UCSD-AML1 (cell line): ENCODE results near the gene DCD.
"Not testable (repeated sequence)": the region's sequence is repeated elsewhere in the genome, so short reads cannot be mapped to it uniquely, and the experiment has no call there.

Experiments used
- DNase-seq: peaks from one replicate; lab custom pipeline; 2025; ENCODE audit not compliant: unreplicated experiment; lab: John Stamatoyannopoulos, UW

Gene DCD

DNA sequence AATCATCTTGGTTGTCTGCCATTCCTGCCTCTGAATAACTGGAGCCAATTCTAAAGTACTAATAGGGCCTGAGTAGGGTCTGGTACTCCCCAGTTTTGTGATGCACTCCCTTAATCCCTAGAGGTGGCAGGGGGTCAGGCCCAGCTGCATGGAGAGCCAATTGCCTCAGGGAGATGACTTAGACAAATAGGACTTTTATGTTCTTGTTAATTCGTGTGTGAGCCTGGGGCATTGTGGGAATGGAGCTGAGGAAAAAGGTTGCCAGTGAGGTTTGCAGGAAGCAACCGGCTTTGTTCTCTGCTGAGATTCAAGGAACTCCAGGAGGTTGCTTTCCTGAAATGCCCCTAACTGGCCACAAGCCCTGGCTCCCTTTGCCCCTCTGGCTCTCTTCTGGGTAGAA is 6.8 kb upstream of the DCD start:
- no peak for DNase-seq

DNA sequence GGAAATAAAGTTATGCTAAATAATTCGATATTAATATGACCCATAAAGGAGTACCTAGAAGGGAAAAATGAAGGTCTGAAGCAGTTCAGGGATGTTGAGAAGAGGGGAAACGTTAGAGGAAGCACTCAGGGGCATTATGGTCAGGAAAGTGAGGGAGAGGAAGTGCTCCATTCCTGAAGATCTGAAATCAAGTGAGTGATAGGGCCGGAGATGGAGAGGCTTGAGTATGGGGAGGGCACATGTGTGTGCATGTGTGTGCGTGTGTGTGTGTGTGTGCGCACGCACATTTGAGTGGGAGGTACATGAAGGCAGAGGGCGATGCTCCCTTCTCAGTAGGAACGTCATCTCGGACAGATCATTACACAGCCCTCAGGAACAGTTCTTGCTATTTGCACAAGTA is 4.9 kb upstream of the DCD start:
- DNase-seq: no peak

DNA sequence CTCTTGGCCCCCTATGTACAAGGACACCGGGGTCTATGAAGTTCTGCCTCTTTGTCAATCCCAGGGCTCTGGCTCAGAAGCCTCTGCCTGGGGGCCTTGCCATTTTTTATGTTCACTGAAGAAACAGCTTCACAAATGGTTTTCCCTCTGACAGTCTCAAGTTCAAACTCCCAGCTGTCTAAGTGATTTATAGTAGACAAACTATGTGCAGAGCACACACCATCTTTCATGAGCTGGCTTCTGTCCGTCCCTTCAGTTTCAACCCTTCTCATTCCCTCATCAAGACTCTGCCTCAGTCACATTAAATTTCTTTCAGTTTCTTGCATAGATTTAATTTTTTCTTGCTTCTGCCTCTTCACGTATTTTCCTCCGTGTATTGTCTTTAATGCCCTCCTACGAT is 2.7 kb upstream of the DCD start:
- DNase-seq: no peak

DNA sequence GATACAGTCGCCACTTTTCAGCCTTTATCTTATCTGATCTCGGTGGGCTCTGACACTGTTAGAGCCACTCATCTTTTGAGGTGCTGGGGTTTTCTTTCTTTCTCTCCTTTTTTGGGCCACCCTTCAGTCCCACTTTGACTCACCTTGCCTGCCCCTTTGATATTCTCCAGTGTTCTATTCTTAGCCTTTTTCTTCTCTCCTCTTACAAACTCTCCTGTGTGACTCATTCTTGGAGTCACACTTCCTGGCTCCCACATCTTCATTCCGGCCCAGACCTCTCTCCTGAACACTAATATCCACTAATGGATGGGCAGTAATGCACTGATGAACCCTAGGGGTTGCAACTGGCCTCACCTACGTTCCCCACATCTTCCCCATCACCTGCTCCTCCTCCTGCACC is 2.2 kb upstream of the DCD start:
- no peak for DNase-seq

DNA sequence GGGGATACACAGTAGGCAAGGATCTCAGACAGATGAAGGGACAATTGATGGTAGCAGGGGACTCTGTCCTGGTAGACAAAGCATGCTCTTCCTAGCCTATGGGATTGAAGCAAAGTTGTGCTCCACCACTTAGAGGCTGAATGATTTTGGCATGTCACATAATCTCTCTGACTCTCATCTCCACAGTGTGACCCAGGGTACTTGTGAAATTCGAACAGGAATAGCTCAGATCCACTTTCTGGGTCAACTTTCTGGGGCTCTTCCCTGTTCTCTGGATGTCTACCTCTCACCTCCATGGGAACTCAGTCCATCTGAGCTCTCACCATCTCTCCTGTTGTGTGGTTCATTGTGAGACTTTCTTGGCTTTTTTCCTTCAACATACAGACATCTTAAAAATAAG is 1.7 kb upstream of the DCD start:
- DNase-seq: no peak

DNA sequence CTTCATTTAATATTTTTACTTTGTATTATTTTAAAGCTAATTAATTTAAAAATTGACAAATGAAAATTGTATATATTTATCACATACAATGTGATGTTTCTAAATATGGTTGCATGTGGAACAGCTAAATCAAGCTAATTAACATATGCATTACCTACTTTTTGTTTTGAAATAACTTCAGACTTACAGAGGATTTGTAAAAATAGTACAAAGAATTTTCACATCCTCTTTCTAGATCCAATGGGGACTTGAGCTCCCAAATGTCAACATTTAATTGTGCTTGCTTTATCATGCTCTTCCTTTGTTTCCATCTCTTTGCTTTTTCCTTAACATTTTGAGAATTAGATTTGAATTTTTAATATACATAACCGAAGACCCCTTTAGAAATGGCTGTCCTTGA is 6.6 kb downstream of the DCD start:
- DNase-seq: no peak

DNA sequence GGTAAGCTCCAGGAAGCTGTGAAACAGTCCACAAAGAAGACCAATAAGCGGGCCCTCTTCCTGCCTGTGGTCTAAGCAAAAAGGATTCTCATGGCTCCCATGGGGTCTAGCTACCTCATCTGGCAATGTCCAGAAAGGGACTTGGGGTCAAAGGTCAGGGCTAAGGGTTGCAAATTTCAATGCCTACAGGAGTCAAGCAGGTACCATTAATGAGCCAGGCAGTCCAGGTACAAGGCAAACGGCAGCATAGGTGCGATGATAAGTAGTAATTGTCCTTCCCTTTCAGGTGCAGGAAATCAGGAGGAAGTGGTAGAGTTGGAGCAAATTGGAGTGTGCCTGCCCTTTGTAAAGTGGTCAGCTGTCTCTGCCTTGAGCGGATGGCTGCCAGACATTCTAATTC is 7.1 kb downstream of the DCD start:
- no peak for DNase-seq

DNA sequence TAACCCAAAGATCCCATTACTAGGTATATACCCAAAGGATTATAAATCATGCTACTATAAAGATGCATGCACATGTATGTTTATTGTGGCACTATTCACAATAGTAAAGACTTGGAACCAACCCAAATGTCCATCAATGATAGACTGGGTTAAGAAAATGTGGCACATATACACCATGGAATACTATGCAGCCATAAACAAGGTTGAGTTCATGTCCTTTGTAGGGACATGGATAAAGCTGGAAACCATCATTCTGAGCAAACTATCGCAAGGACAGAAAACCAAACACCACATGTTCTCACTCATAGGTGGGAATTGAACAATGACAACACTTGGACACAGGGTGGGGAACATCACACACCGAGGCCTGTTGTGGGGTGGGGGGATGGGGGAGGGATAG is 9.1 kb downstream of the DCD start:
- not testable (repeated sequence) for DNase-seq

DNA sequence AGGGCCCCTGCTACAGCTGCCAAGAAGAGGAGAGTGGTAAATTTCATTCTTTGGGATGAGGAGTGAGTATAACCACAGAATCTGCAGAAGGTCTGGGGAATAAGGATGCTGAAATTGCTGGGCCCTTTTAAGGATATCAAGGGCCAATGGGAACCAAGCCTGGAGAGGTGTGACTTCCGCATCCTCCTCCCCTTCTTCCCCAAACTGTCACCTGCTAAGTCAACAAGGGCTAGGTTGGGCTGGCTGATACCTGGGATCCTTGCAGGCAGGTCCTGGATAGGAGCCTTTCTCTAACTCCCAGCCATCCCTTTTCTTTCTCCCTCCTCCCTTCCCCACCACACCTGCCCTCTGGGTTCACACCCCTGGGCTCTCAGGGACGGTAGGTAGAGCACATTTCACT is 13.4 kb downstream of the DCD start, which contains the start of gene LACRT:
LACRT (minus strand) TSS at position 101 of the 400 bp plus-strand sequence; CDS start at position 47, 54 bp downstream.
- no peak for DNase-seq

DNA sequence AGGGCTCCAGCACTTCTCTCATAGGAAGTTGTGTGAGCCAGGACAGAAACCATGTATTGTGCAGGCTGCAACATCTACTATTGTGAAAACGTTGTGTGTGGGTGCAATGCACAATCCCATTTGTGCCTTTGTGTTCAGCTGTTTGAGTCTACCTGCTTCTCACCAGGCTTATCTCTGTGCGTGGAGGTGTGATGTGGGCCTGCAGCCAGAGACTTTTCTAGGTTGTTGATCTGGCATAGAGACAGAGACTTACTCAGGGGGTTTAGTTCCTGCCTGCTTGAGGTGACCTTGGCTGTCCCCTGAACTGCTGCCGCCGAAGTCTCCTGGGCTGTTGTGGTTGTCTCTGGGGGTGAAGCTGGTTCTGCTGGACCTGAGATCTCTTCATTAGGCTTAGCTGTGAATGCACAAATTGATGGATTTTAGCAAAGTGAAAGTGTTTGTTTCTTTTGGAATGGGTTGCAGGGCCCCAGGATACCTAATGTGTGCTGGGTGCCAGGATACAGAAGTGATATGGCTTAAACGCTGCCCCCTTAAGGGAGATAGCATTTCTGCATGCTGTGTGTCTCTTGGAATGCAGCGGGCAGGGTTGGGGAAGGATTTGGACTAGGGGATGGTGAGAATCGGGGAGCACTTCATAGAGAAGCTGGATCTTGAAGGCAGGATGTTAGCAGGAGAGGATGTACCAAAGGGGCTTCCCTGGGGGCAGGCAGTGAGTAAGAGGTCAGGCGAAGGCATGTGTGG is 16.0 kb downstream of the DCD start:
- DNase-seq: no peak

DNA sequence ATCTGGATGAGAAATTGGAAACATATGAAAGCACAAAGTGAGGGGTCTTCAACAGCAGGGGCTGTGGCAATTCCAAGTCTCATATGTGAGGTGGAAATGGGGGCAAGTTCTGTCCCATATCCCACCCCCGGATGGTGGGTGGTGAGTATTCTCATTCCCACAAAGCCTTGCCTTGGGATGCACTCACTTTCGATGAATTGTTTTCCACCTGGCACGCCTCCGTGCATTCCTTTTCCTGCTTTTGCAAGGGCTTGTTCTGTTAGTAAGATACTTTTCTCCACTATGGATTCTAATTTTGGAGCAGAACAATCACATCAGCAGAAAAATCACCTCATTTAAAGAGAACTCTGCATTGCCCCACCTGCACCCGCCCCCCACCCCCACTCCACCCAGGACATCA is 16.6 kb downstream of the DCD start:
- no peak for DNase-seq

DNA sequence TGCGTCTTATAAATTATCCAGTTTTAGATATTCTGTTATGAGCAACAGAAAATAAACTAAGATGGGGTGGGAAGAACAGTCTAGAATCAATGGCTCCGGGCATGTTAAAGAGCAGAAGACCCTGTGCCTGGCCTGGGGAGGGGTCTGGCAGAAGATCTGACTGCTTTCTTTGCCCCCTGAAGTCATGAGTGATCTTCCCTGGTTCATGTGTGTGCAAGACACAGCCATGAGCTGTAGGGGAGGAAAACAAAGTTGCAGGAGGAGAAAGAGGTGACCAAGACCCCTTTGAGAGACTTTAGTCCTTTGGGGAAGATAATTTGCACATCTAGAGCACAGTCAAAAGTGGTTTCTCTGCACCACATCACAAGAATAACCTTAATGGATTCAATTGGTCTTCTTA is 18.2 kb downstream of the DCD start:
- DNase-seq: no peak

DNA sequence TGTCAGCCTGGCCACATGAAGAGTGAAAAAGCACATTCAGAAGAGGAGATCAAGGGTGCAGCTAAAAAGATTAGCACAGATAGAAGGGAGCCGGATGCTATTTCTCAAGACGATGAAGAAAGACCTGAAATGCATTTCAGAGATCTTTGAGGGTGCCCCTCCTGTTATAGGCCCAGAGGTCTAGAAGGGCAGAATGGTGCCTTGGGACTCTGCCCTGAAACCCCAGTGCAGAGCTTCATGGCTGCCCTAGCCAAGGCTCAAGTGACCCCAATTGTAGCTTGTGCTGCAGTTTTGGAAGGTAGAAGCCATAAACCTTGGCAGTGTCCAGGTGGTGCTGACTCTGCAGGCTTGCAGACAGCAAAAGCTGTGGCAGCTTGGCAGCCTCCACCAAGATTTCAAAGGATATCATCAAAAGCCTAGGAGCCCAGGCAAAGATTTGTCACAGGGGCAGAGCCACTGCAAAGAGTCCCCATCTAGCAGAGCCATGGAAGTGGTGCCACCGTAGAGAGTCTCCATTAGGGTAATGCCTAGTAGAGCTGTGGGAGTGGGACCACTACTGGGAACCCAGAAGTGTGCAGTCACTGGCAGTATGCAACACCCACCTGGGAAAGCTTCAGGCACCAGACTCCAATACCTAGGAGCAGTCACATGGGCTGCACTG is 19.8 kb downstream of the DCD start:
- no peak for DNase-seq

DNA sequence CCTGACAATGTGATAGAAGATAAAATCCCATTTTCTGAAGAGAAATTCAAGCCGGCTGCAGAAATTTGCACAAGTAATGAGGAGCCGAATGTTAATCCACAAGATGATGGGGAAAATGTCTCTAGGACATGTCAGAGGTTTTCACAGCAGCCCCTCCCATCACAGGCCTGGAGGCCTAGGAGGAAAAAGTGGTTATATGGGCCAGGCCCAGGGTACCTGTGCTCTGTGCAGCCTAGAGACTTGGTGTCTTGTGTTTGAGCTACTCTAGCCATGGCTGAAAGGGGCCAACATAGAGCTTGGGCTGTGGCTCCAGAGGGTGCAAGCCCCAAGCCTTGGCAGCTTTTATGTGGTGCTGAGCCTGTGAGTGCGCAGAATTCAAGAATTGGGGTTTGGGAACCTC is 20.9 kb downstream of the DCD start:
- no peak for DNase-seq

DNA sequence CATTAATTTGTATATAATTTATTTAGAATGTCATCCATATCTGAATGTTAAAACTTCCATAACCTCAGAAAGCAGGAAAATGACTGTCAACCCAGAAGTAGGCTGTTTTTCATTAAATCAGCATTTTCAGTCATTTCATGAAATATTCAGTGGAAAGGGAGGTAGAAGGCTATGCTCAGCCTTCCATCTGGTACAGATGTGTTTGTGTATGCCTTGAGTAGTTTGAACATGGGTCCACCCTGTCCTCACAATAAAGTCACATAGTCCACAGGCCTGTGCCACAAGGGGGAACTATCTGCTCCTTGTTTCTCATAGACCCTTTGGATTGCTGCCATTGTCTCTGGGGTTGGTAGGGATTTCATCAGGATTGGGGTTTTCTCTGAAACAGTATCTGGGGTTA is 22.6 kb downstream of the DCD start:
- no peak for DNase-seq

DNA sequence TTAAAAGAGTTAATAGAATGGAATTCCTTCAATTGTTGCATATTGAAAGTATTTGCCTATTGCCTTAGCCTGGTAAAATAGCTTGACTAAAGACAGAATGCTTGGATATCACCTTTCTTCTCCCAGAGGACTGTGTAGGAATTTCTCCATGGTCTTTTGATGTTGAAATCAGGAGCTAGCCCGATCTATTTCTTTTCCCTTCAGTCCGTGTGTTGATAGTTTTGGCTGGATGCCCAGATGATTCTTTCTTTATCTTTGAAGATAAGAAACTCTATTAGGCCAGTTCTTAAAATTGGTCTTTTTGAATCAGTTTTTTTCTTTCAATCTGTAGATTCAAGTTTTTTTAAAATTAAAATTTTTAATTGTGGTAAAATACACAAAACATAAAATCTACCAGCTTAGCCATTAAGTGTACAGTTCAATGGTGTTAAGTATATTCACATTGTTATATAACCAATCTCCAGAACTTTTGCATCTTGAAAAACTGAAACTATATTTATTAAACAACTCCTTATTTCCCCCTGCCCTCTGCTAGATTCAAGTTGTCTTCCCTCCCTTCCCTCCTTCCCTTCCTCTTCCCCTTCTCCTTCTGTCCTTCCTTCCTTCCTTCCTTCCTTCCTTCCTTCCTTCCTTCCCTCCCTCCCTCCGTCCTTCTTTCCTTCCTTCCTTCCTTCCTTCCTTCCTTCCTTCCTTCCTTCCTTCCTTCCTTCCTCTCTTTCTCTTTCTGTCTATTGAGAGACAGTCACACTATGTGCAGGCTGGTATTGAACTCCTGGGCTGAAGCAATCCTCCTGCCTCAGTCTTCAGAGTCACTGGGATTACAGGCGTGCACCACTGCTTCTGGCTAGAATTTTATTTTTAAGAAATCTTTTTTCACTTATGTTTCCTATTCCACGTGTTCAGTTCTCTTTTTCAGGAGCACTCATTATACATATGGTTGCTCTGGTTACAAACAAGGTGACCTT is 23.6 kb downstream of the DCD start:
- DNase-seq: no peak

DNA sequence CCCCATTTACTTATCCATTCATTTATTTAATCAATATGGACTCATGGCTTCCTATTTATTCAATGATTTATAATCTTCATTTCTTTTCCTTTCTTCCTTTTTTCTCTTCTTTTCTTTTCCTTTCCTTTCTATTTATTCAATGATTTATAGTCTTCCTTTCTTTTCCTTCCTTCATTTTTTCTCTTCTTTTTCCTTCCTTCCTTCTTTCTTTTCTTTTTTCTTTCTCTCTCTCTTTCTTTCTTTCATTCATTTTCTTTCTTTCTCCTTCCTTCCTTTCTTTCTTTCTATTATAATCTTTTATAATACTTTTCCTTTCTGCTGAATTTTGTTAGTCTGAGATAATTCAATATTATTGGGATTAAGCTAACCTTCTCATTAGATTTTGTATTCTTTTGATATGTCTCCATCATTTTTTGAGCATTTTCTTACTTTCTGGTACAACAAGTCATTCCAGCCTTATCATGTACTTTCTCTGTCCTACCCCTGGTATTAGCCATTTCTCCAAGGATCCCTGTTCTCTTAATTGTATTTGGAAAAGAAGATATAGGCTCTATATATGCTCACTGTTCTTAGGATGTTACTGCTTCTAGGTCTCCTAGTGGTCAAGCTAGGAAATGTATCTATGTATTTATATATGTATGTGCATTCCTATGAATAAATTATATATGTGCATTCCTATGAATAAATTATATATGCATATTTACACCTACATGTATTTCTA is 25.5 kb downstream of the DCD start:
- no peak for DNase-seq

DNA sequence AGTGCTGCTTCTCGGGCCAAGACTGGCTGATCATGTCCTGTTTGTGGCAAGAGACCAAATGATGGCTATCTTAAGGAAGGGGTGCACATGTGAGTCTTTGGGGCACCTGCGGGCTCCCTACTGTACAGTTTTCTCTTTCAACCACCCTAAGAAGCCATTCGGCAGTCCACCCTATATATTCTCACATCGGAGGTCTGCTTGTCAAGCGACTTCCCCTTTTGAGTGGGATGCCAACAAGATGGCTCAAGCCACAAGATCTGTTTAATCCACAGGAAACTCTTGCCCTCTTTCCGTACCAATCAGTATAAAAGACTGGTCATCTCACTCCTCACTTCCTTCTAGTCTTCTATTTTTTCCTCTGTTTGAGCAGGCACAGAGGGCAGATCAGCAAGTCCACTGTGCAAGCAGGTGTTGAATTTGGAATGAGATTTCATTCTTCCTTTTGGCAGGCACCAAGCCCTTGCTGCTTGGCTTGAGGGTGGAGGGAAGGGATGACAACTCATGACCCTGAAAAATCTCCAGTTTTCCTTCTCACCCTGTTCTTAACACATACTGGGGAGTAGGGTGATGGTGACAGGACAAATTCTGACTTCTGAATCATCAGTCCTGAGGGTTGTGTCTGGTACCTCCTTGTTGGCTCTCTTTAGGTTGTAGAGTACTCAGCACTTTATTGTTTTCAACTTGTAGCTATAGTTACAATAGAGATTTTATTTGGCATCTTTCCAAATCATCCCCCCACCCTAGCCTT is 31.1 kb downstream of the DCD start:
- DNase-seq: peak; percentile 23

DNA sequence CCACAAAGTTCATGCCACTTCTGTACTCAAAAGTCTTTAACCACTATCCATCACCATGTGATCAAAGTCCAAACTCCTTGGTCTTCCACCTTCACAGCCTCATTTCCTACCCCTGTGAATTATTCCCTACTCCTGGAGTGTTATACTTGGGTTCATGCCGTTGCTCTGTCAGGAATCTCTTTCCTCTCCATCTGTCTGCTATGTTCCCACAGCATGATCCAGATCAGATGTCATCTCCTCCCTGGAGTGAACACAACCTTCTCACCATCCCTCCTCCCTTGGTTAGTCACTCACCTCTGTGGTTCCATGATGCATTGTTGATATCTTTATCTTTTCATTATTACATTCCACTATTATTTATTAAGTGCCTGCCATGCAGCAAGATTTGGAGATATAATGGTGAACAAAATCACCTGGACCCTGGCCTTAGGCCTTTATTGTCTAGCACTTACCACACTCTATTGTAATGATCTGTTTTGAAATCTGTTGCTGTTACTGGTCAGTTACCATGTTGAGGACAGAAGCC is 35.9 kb downstream of the DCD start:
- DNase-seq: no peak

DNA sequence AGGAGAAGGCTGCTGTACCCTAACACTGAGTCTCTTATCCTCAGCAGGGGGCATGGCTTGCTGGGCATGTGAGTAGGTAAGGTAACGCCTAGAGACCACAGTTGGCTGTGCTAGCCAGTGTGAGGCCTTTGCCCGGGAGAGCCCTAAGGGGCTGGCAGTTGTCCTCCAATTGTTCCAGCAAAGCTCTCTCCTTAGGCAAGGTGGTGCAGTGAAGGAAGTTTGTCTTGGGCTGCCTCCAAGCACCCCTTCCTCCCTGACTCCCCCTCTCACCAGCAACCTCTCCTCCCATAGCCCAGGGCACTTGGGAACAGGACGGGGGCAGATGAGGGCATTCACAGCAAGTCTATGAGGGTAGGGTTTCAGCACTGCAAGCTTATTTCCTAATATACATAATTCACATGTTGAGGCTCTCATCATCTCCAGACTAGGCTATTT is 36.4 kb downstream of the DCD start:
- DNase-seq: no peak
